Spinal cord (tissue), 10 donors: ENCODE data around the gene ZNF74. TPM values are rescaled to one million over a fixed set of nuclear protein-coding genes. Genes with fewer than 3 reads are reported as not detected.
"Not testable (repeated sequence)": the region's sequence is repeated elsewhere in the genome, so short reads cannot be mapped to it uniquely, and the experiment has no call there.

Source experiments
- DNase-seq, 6 donors: peaks; one replicate each; pipeline versions ENCODE4 v3.0.0 to v3.0.0-alpha.2; 2013 to 2015; ENCODE audit warnings: low spot score in 6 of 6, low read depth in 4 of 6
- H3K27ac ChIP-seq: one replicate; pipeline ENCODE4 v1.5.1; 2013; ENCODE audit warnings: low read depth, low read length, control low read depth
- H3K27me3 ChIP-seq: one replicate; pipeline ENCODE4 v1.6.1; 2013; ENCODE audit warnings: low read length; ENCODE audit not compliant: control insufficient read depth, insufficient read depth
- H3K36me3 ChIP-seq: one replicate; pipeline ENCODE4 v1.6.1; 2013; ENCODE audit warnings: low read length; ENCODE audit not compliant: control insufficient read depth, insufficient read depth
- H3K4me1 ChIP-seq: one replicate; pipeline ENCODE4 v1.6.1; 2013; ENCODE audit warnings: low read length; ENCODE audit not compliant: control insufficient read depth, insufficient read depth
- H3K4me3 ChIP-seq: one replicate; pipeline ENCODE4 v1.5.1; 2013; ENCODE audit warnings: low read depth, low read length, control low read depth
- H3K9me3 ChIP-seq: one replicate; pipeline ENCODE4 v1.6.1; 2013; ENCODE audit warnings: low read length; ENCODE audit not compliant: control insufficient read depth, insufficient read depth
- WGBS: methylation state at CpG from one replicate; pipeline ENCODE4 v1.1.5; 2013; ENCODE audit warnings: missing lambda C conversion rate; ENCODE audit not compliant: insufficient coverage; 5-methylcytosine and 5-hydroxymethylcytosine counted together
- polyA plus RNA-seq, 2 donors: library from polyadenylated mRNA; unstranded; fragments of 120-200 nt; gene quantifications; one replicate each; pipeline ENCODE4 v1.2.1, GENCODE V29; 2013; ENCODE audit not compliant: insufficient read length in 2 of 2
- total RNA-seq, 2 donors: library from RNA; depleted of rRNA in 1 of 2; stranded (reverse); fragments of 120-200 nt in 1 of 2; fragments of >200 nt in 1 of 2; gene quantifications; one replicate each; pipeline versions ENCODE4 v1.2.3 to v1.2.4, GENCODE V29; 2013 to 2014
- donor health status: healthy.

Gene ZNF74
- total and polyA plus RNA-seq, 4 donors = 14.3 to 31.2 (median 22.4) TPM

GRCh38 chr22:20374130-20374529 is 19.8 kb upstream of the ZNF74 start:
- WGBS = no CpG with 5 or more reads among the region's 2 CpGs
- not testable (repeated sequence) for H3K4me3 ChIP-seq, DNase-seq, H3K4me1 ChIP-seq, H3K27me3 ChIP-seq, H3K36me3 ChIP-seq, H3K9me3 ChIP-seq, H3K27ac ChIP-seq

GRCh38 chr22:20376281-20376680 is 17.7 kb upstream of the ZNF74 start:
- H3K36me3 ChIP-seq, DNase-seq, H3K27me3 ChIP-seq, H3K4me1 ChIP-seq, H3K9me3 ChIP-seq, H3K27ac ChIP-seq, H3K4me3 ChIP-seq: not testable (repeated sequence)
- WGBS = 94% methylated on average over 2 of the region's 8 CpGs

- DNase-seq, H3K36me3 ChIP-seq, H3K27ac ChIP-seq, H3K4me3 ChIP-seq, H3K4me1 ChIP-seq, H3K27me3 ChIP-seq, H3K9me3 ChIP-seq: not testable (repeated sequence)
- 100% methylated on average over 4 of the region's 11 CpGs for WGBS
Measured at GRCh38 chr22:20376983-20377382, 17.0 kb upstream of the ZNF74 start.

- H3K4me3 ChIP-seq = no peak overlapping the region
- H3K4me1 ChIP-seq = no peaks in the 10 kb centered on the region
- H3K36me3 ChIP-seq = no peaks in the 10 kb centered on the region
- no peaks in the 10 kb centered on the region for H3K27me3 ChIP-seq
- H3K27ac ChIP-seq = no peak overlapping the region
- WGBS = 100% methylated on average over 2 of the region's 4 CpGs
- DNase-seq = no peak
- no peaks in the 10 kb centered on the region for H3K9me3 ChIP-seq
Measured at GRCh38 chr22:20378110-20378509, 15.8 kb upstream of the ZNF74 start.

- not testable (repeated sequence) for H3K36me3 ChIP-seq, H3K27ac ChIP-seq, H3K9me3 ChIP-seq, H3K27me3 ChIP-seq, DNase-seq, H3K4me3 ChIP-seq, H3K4me1 ChIP-seq
- WGBS = 100% methylated on average over 1 of the region's 5 CpGs
Measured at GRCh38 chr22:20378684-20379083, 15.3 kb upstream of the ZNF74 start.

- WGBS = 17% methylated on average over 1 of the region's 1 CpG
- no peak overlapping the region for H3K27ac ChIP-seq
- H3K4me3 ChIP-seq = no peak overlapping the region
- no peaks in the 10 kb centered on the region for H3K36me3 ChIP-seq
- no peaks in the 10 kb centered on the region for H3K27me3 ChIP-seq
- no peaks in the 10 kb centered on the region for H3K4me1 ChIP-seq
- no peak for DNase-seq
- H3K9me3 ChIP-seq = no peaks in the 10 kb centered on the region
Measured at GRCh38 chr22:20380486-20380885, 13.5 kb upstream of the ZNF74 start.

GRCh38 chr22:20383538-20383937 is 10.4 kb upstream of the ZNF74 start:
- WGBS = 79% methylated on average over 3 of the region's 9 CpGs
- peak in 1 of 6 donors; percentile 34 for DNase-seq

GRCh38 chr22:20384171-20384570 is 9.8 kb upstream of the ZNF74 start:
- no peak overlapping the region for H3K27ac ChIP-seq
- H3K4me3 ChIP-seq = no peak overlapping the region
- no peaks in the 10 kb centered on the region for H3K9me3 ChIP-seq
- H3K4me1 ChIP-seq = no peaks in the 10 kb centered on the region
- no peaks in the 10 kb centered on the region for H3K27me3 ChIP-seq
- no CpG with 5 or more reads among the region's 2 CpGs for WGBS
- no peaks in the 10 kb centered on the region for H3K36me3 ChIP-seq
- DNase-seq = no peak

More at GRCh38 chr22:20383538-20383937, 10.4 kb upstream of the ZNF74 start:
- H3K9me3 ChIP-seq = no peaks in the 10 kb centered on the region
- H3K4me3 ChIP-seq = no peak overlapping the region
- no peaks in the 10 kb centered on the region for H3K36me3 ChIP-seq
- no peaks in the 10 kb centered on the region for H3K27me3 ChIP-seq
- no peak overlapping the region for H3K27ac ChIP-seq
- H3K4me1 ChIP-seq = no peaks in the 10 kb centered on the region

GRCh38 chr22:20384865-20385264 is 9.1 kb upstream of the ZNF74 start:
- Histone ChIP-seq H3K9me3 (no peaks in the 10 kb centered on the region), H3K27ac (no peak overlapping the region), H3K36me3 (no peaks in the 10 kb centered on the region), H3K4me3 (no peak overlapping the region), H3K4me1 (no peaks in the 10 kb centered on the region), H3K27me3 (no peaks in the 10 kb centered on the region)
- DNase-seq = no peak
- WGBS = 87% methylated on average over 4 of the region's 6 CpGs

GRCh38 chr22:20386336-20386735 is 7.6 kb upstream of the ZNF74 start:
- Histone ChIP-seq H3K4me1 (no peaks in the 10 kb centered on the region), H3K27ac (no peak overlapping the region), H3K36me3 (no peaks in the 10 kb centered on the region), H3K9me3 (no peaks in the 10 kb centered on the region), H3K27me3 (no peaks in the 10 kb centered on the region), H3K4me3 (no peak overlapping the region)
- no CpG with 5 or more reads among the region's 2 CpGs for WGBS
- no peak for DNase-seq
